NCI-H524 (cell line): ENCODE data around the gene PDZRN3.

Source experiments
- DNase-seq, 2 experiments: peaks; one replicate each; lab custom pipeline; 2025; lab: John Stamatoyannopoulos, UW

The PDZRN3 gene

GRCh38 chr3:73384091-73384906 is 240.4 kb downstream of the PDZRN3 start:
- DNase-seq, result no peak

- no peak for DNase-seq
Observed at GRCh38 chr3:73383470-73384049, 241.2 kb downstream of the PDZRN3 start.

DNA sequence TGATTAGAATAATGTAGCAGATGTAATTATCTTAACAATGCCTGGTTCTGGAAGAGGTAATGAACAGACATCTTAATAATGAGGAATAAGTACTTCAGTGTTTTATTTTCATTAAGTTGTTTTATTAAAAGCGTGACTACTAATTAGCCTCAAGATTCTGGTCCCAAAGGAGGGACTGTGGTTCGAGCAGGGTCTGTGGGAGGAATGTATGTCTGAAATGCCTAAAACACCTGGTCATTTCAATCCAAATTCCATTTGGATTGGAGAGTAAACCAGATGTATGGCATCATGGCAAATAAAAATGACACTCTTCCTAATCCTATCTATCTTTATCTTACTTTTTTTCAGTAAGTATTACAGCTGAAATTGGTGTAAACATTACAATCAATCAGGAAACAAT is 243.2 kb downstream of the PDZRN3 start:
- DNase-seq, result no peak

GRCh38 chr3:73380735-73381532 is 243.8 kb downstream of the PDZRN3 start:
- DNase-seq, result no peak

GRCh38 chr3:73379465-73379864 is 245.3 kb downstream of the PDZRN3 start:
- no peak for DNase-seq

DNA sequence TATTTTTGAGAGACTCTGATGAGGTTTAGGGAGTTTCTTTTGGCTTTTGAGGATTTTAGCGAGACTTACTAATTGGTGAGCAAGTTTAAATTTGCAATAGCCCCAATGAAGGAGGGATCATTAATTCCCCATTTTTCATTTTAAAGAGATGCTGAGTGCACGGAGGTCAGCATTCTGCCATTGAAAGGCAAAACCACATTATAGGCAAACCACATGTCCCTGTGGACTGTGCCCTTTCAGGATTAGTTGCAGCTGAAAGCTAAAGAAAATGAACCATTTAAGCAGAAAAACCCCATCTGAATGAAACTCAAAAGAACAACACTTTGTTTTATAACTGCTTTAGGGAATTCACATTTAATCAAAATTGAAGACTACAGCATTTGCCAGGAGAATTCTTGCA is 246.5 kb downstream of the PDZRN3 start:
- DNase-seq, result no peak

- DNase-seq, result no peak
Observed at GRCh38 chr3:73365756-73366397, 258.9 kb downstream of the PDZRN3 start.

- no peak for DNase-seq
Observed at GRCh38 chr3:73364517-73364916, 260.2 kb downstream of the PDZRN3 start.

GRCh38 chr3:73363093-73363492 is 261.6 kb downstream of the PDZRN3 start:
- DNase-seq, result no peak

- no peak for DNase-seq
Observed at GRCh38 chr3:73361591-73361990, 263.1 kb downstream of the PDZRN3 start.

DNA sequence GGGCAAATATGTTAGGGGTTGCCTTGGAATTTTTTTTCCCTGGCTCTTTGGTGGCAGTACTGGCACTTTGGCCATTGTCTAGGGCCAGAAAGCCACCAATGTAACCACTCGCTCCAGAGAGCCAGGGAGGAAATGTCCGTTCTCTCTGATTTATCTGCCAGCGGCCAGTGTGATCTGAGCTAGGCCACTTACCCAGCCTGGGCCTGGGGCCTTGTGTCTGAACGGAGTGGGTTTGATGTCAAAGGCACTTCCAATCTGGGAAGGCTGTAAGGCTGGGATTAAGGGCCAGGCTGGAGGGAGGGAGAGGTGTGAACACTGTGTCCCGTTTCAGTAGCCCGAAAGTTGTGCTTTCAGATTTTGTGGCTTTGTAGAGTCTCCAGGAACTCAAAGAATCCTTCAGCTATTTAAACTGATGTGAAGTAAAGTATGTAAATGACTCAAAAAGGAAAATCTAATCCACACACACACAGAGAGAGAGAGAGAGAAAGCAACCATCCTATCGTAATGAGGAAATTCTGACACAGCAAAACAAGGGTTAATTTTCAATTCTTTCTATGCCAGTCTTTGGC is 271.0 kb downstream of the PDZRN3 start:
- DNase-seq, result no peak

GRCh38 chr3:73352841-73353645 is 271.7 kb downstream of the PDZRN3 start:
- DNase-seq, result no peak

DNA sequence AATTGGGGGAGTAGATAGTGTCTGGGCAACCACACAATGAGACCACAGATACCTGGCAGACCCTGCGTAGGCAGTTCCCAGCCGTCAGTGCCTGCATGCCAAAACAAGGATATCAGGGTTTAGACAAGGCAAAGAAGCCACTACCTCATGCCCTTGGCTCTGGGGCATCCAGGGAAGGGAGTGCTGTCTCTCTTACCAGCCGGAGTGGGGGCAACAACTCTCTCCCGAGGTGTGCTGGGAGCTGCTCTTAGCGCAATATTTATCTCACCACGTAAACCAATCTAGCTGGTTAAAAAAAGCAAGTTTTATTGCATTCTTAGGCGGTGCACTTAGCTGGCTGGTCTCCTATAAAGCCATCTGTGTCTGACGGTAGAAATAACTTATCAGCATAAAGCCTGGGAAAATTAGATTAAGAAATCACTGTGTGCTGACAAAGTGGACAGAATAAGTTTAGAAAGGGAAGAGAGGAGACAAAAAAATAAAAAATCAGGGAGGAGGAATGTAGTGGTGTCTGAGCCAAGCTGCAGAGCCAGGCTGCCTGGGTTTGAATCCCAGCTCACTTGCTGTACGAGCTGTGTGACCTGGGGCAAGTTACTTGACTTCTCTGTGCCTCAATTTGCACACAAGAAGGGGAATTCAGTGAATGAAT is 273.2 kb downstream of the PDZRN3 start:
- no peak for DNase-seq

DNA sequence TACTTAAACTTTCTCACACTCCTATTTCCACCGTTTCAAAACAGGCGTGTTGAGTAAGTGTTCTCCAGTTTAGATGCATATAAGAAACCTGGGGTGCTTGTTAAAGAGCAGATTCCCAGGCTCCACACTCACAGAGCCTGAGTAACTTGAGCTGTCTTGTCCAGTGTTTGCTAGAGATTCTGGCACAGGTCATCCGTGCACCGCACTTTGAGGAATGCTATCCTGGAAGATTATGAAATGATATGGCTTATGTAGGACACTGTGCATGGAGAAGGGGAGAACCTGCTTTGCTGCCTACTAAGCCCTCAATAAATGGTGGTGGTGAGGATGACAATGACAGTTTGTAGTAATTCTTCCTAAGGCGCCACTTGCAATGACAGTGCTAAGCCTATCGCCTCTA is 273.7 kb downstream of the PDZRN3 start:
- DNase-seq, result no peak

DNA sequence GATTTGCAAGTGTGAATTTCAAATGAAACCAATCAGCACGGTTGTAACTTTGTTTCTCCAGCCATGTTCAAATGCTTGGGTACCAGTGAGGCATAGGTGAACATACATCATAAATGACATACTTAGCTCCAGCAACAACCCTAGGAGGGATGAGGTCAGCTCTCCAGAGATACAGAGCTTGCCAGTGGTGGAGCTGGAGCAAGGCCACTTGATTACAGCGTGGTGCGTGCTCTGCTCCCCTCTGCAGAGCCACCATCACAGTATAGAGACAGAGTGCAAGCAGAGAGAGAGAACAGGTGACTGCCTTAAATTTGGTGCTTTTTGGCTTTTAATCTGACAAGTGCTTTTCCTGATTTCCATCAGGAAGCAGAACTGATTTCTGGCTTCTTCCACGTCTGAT is 275.1 kb downstream of the PDZRN3 start:
- DNase-seq, result no peak

DNA sequence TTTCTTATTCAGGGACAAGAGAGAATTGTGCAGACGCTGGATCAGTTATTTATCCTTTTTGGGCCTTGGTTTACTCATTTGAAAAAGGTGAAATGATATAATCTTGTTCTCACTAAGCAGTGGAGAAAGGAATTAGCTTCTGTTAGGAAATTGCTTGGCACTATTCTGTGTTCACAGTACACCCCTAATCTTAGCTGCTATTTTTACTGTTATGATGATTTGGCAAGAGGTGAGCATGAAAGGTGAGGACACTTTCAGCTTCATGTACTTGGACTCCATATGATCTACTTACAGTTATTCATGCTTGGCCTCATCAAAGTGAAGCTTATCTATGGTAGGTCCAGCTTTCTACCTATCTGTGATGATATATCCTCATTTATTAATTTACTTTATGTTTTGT is 282.7 kb downstream of the PDZRN3 start:
- DNase-seq, result no peak

DNA sequence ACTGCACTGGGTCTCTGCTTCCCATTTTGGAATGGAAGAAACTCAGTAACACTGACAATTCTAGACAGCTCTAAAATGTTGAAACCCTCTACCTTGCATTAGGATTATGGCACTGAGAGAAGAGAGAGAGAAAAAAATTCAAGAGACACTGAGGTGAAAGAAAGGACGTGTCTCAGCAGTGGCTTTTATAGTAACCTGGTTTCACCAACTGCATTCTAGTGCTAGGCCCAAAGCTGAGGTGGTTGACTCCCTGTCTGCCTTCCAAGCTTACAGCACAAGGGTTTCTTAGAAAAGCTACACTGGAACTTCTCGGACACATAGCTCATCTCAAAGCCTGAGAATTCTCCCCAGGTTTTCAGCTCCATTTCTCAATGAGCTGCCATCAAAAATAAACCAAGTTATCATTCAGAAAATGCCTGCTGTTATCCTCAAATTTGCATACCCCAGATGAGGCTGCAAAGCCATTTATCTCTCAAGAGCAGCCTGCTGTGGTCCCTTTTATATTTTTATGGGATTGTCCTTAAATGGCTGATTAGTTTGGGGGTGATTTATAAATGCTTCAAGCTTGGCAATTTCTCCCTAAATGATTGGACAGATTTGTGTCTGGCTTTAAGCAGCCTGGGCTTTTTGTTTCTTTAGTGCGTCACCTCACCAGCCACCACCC is 283.3 kb downstream of the PDZRN3 start:
- no peak for DNase-seq

GRCh38 chr3:73332558-73332957 is 292.2 kb downstream of the PDZRN3 start:
- DNase-seq, result no peak
